Fibroblast of the aortic adventitia (primary cell): ENCODE data around the gene BRS3. TPM values are rescaled to one million over a fixed set of nuclear protein-coding genes. Genes with fewer than 3 reads are reported as not detected.

Experiments used
- DNase-seq: peaks from one replicate; pipeline ENCODE4 v3.0.0-alpha.2; 2010; ENCODE audit warnings: low read depth
- H3K4me3 ChIP-seq: 2 replicates; pipeline ENCODE4 v1.5.1; 2011; ENCODE audit warnings: low read depth, mild to moderate bottlenecking, control low read depth, low read length, moderate library complexity
- total RNA-seq: library from RNA; depleted of rRNA; stranded (reverse); fragments of >200 nt; gene quantifications from 2 replicates; pipeline ENCODE4 v1.2.3, GENCODE V29; 2012; ENCODE audit warnings: low replicate concordance
- TF ChIP-seq, protein P1 (sequence below): IDR thresholded peaks from 2 replicates; pipeline ENCODE4 v1.5.1; 2011; ENCODE audit warnings: mild to moderate bottlenecking, low read length, control low read depth, inconsistent platforms; ENCODE audit not compliant: insufficient read depth

BRS3 gene
- total RNA-seq, 1 donor = not detected

- TF ChIP-seq, protein P1, sequence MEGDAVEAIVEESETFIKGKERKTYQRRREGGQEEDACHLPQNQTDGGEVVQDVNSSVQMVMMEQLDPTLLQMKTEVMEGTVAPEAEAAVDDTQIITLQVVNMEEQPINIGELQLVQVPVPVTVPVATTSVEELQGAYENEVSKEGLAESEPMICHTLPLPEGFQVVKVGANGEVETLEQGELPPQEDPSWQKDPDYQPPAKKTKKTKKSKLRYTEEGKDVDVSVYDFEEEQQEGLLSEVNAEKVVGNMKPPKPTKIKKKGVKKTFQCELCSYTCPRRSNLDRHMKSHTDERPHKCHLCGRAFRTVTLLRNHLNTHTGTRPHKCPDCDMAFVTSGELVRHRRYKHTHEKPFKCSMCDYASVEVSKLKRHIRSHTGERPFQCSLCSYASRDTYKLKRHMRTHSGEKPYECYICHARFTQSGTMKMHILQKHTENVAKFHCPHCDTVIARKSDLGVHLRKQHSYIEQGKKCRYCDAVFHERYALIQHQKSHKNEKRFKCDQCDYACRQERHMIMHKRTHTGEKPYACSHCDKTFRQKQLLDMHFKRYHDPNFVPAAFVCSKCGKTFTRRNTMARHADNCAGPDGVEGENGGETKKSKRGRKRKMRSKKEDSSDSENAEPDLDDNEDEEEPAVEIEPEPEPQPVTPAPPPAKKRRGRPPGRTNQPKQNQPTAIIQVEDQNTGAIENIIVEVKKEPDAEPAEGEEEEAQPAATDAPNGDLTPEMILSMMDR = no peak
- DNase-seq = no peak
- H3K4me3 ChIP-seq = no peak overlapping the region
These were observed 46.4 kb downstream of the BRS3 start for GRCh38 chrX:136534131-136534530.

- H3K4me3 ChIP-seq = no peak overlapping the region
These were observed 51.1 kb downstream of the BRS3 start for GRCh38 chrX:136538811-136539210.

GRCh38 chrX:136540226-136540625 is 52.5 kb downstream of the BRS3 start:
- TF ChIP-seq, protein P1 = no peak
- DNase-seq = no peak
- no peak overlapping the region for H3K4me3 ChIP-seq

More at GRCh38 chrX:136538811-136539210, 51.1 kb downstream of the BRS3 start:
- TF ChIP-seq, protein P1 = no peak
- DNase-seq = no peak

DNA sequence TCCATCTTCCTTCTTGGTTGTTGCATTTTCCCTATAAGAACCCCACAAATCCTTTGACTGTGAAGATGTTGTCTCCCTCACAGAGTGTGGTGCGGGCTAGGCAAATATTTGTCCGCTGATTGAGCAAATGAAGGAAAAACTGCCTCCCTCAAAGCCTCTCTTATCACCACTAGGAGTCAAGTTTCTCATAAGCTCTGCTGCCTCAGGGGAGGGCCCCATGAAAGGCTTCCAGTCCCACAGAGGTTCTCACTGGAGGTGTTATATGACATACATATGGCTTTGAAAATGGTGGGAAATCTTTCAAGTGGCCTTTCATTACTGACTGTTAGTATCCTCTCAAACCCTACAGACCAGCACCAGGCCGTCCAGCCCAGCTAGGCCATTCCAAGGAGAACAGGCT is 53.5 kb downstream of the BRS3 start:
- DNase-seq = no peak
- H3K4me3 ChIP-seq = no peak overlapping the region
- TF ChIP-seq, protein P1 = no peak

DNA sequence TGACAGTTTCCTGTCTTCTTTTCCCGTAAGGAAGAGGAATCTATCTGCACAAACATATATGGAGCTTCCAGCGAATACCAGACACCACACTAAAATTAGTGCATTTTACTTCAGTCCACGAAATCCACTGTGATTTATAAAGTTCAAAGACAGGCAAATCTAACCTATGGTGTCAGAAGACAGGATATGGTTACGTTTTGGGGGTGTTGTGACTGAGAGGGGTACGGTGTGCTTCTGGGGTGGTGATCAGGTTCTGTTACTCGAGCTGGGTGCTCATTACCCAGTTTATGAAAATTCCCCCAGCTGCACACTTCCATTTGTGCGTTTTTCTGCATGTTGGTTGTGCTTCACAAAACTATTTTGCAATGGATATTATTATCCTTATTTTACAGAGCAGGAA is 54.5 kb downstream of the BRS3 start:
- DNase-seq = no peak
- H3K4me3 ChIP-seq = no peak overlapping the region
- TF ChIP-seq, protein P1 = no peak

Other genes with a start within 250 kb of the BRS3 start
- gene MAP7D3, start 236.5 kb upstream of the BRS3 start, total RNA-seq = 18.6 and 23.1 TPM in 2 replicates
- gene ADGRG4, start 187.0 kb upstream of the BRS3 start, total RNA-seq = not detected in 2 replicates
- gene HTATSF1, start 9.6 kb downstream of the BRS3 start, total RNA-seq = 37.5 and 99.5 TPM in 2 replicates
- not detected in 2 replicates for gene VGLL1, start 44.3 kb downstream of the BRS3 start, total RNA-seq
- gene CD40LG, start 160.2 kb downstream of the BRS3 start, total RNA-seq = not detected in 2 replicates